GM10248 (cell line): Measurements from ENCODE around the gene PLEKHF1.

ENCODE experiments used
- CTCF ChIA-PET: fragments of 300-600 bp; sonication (Branson Sonifier 250); formaldehyde crosslinking; extraction: SDS; loops from one replicate; lab custom pipeline; 2021; ENCODE audit warnings: antibody characterized with exemption; lab: Yijun Ruan, JAX
- POLR2A ChIA-PET: fragments of 350-650 bp; sonication (Branson Sonifier 250); formaldehyde crosslinking; extraction: SDS; loops from one replicate; lab custom pipeline; 2020; ENCODE audit warnings: antibody characterized with exemption; lab: Yijun Ruan, JAX
- DNase-seq: peaks from one replicate; pipeline ENCODE4 v3.0.0; 2012; ENCODE audit errors: extremely low spot score
- TF ChIP-seq, protein P1 (sequence below): IDR thresholded peaks from 2 replicates; pipeline ENCODE4 v1.5.1; 2012; ENCODE audit warnings: mild to moderate bottlenecking, low read depth; ENCODE audit errors: extremely low read depth, missing control alignments, control extremely low read depth

PLEKHF1 gene

DNA sequence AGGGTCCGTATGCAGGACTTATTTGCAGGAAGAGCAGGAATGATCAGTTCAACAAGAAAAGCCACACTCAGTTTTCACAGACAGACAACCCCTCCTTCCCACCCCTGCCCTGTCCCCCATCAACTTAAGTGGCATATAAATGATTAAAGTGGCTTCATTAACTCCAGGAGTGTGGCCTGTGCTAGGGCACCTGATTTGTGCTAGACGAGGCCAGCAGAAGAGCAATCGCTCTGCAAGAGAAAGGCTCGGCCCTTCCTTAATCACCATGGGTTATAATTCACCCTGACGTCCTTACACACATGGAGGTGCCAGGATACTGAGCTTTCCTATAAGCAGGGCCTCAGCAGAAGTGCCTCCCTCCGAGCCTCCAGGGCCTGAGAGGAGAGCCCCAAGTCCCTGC, 35.2 kb downstream of the PLEKHF1 start:
- POLR2A ChIA-PET, result no interaction called here
- CTCF ChIA-PET, result interaction anchor here (1.3 to 2.0 kb wide), 4 partner anchors 13 to 28 kb away, joined by 3 to 11 read pairs (median 5); partner anchors contain the start of gene C19orf12
- no peak for DNase-seq
- TF ChIP-seq, protein P1, sequence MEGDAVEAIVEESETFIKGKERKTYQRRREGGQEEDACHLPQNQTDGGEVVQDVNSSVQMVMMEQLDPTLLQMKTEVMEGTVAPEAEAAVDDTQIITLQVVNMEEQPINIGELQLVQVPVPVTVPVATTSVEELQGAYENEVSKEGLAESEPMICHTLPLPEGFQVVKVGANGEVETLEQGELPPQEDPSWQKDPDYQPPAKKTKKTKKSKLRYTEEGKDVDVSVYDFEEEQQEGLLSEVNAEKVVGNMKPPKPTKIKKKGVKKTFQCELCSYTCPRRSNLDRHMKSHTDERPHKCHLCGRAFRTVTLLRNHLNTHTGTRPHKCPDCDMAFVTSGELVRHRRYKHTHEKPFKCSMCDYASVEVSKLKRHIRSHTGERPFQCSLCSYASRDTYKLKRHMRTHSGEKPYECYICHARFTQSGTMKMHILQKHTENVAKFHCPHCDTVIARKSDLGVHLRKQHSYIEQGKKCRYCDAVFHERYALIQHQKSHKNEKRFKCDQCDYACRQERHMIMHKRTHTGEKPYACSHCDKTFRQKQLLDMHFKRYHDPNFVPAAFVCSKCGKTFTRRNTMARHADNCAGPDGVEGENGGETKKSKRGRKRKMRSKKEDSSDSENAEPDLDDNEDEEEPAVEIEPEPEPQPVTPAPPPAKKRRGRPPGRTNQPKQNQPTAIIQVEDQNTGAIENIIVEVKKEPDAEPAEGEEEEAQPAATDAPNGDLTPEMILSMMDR, result no peak

GRCh38 chr19:29702161-29702962, 37.1 kb downstream of the PLEKHF1 start:
- ChIA-PET CTCF (interaction anchor here (1.1 kb wide), 1 partner anchor 10 kb away, joined by 4 read pairs; no protein-coding TSS in a partner anchor), POLR2A (no interaction called here)
- TF ChIP-seq, protein P1, result no peak
- DNase-seq, result no peak

DNA sequence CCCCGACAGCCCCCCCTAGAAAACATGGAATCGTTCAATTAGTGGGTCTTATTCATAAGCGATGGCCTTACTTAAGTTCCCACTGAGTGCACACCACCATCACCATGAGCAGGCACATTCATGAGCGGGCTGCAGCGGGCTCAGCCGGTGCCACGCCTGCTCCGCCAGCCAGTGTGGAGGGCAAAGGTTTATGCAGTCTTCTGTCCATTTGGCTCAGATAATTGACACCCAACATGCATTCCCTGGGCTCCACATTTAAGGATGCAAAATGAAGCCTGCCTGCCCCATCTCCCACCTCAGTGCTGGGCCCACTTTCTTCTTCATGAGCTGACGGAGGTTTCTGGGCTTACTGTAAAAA, 37.7 kb downstream of the PLEKHF1 start:
- no peak for DNase-seq
- TF ChIP-seq, protein P1, result no peak
- POLR2A ChIA-PET, result no interaction called here
- CTCF ChIA-PET, result interaction anchor here (1.1 kb wide), 1 partner anchor 11 kb away, joined by 4 read pairs; no protein-coding TSS in a partner anchor

- TF ChIP-seq, protein P1, result no peak
- ChIA-PET CTCF (interaction anchor here (1.4 to 2.0 kb wide), 3 partner anchors 10 to 96 kb away, joined by 3 to 12 read pairs (median 7); no protein-coding TSS in a partner anchor), POLR2A (no interaction called here)
- peak; percentile 61 for DNase-seq
Measured at GRCh38 chr19:29704562-29705558, 39.6 kb downstream of the PLEKHF1 start.

- TF ChIP-seq, protein P1, result no peak
- ChIA-PET POLR2A (no interaction called here), CTCF (interaction anchor here (1.6 to 3.4 kb wide), 4 partner anchors 9 to 15 kb away, joined by 3 to 22 read pairs (median 8); partner anchors contain the start of gene C19orf12)
- DNase-seq, result no peak
Measured at GRCh38 chr19:29705706-29706105, 40.4 kb downstream of the PLEKHF1 start.

DNA sequence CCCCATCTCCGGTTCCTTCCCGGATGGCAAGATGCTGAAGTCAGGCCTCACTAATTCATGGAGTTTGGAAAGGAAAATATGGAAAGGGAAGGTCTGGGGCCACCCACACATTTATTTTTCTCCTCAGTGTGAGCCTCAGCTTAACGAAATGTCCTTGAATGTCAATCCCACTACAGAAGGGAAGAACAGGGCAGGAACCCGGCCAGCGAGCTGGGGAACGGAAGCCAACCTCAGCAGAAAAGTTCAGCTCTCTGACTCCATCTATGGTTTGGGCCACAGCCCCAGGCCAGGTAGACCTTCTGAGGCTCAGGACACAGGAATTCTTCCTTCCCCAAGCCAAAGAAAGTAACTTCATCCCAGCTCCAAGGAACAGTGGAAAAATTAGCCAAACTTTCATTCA, 41.4 kb downstream of the PLEKHF1 start:
- ChIA-PET CTCF (interaction anchor here (0.9 to 3.4 kb wide), 5 partner anchors 8 to 96 kb away, joined by 3 to 22 read pairs (median 5); partner anchors contain the start of gene C19orf12), POLR2A (no interaction called here)
- no peak for DNase-seq
- TF ChIP-seq, protein P1, result no peak
